GM23248 (cell line): ENCODE data around the gene KIF1A.

Experiments
- EZH2 ChIP-seq: fragments of 200-600 bp; sonication (generic); IDR thresholded peaks from 2 replicates; pipeline ENCODE4 v1.6.1; 2018; ENCODE audit warnings: antibody characterized with exemption, mild to moderate bottlenecking; ENCODE audit not compliant: insufficient read depth, poor library complexity, severe bottlenecking
- EZH2phosphoT487 ChIP-seq: fragments of 200-600 bp; sonication (generic); IDR thresholded peaks from 2 replicates; pipeline ENCODE4 v1.6.1; 2018; ENCODE audit warnings: antibody characterized with exemption, moderate library complexity, mild to moderate bottlenecking, low read depth; ENCODE audit not compliant: insufficient read depth

DNA sequence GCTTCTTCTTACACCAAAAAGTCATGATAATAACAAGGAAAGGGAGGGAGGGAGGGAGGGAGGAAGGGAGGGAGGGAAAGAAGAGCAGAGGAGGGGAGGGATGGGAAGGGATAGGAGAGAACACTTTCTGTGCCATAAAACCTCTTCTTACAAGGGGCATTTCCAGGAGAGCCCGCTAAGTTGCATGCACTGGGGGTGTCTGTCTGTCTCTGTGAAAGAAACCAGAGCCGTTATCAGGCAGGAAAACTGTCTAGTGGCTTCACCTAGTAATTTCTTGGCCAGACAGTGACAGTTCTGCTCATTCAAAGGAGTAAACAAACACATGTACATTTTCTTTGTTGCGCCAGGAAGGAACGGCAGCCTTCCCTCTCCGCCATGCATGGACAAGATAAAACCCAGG lies 82.5 kb downstream of the KIF1A start:
- TF ChIP-seq EZH2phosphoT487, result no peak
- TF ChIP-seq EZH2, result no peak
